DMS153 (cell line): ENCODE data around the gene GRIN2C.
A peak's percentile ranks its signal among the peaks of the same experiment; 100 is the strongest.
"Not testable (repeated sequence)": the region's sequence is repeated elsewhere in the genome, so short reads cannot be mapped to it uniquely, and the experiment has no call there.

ENCODE experiments used
- DNase-seq: peaks from one replicate; lab custom pipeline; 2025; lab: John Stamatoyannopoulos, UW

GRIN2C gene

DNA sequence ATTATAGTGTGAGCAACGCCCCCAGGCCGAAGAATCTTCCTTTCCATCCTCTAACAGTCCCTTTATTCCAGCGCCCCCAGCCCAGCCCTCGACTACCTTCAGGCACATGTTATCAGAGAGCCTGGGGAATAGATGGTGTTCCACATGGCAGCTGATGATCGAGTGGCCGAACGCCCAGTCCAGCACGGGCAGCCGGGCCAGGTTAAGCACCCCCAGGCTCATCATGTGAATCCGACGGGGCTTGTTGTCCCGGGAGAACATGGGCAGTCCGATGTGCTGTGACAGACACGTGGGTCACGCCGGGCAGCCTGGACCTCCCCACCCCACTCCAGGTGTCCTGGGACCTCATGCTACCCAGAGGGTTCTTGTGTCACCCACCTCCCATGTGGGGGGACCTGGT is 19.6 kb upstream of the GRIN2C start:
- no peak for DNase-seq

DNA sequence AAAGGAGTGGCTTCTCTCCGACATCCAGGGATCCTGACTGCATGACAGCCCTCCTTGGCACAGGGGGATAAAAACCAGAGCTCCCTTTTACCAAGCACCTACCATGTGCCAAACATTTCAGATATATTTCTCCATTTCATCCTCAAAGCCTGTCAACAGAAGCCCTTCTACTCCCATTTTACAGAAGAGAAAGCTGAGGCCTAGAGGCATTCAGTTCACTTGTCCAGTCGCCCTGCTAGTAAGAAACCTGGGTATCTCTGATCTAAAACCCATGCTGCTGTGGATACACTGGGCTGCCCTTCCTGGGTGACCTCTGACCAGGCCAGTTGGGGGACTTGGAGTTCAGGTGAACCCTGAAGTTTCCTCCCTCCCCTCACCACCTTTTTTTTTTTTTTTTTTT is 19.0 kb upstream of the GRIN2C start:
- no peak for DNase-seq

DNA sequence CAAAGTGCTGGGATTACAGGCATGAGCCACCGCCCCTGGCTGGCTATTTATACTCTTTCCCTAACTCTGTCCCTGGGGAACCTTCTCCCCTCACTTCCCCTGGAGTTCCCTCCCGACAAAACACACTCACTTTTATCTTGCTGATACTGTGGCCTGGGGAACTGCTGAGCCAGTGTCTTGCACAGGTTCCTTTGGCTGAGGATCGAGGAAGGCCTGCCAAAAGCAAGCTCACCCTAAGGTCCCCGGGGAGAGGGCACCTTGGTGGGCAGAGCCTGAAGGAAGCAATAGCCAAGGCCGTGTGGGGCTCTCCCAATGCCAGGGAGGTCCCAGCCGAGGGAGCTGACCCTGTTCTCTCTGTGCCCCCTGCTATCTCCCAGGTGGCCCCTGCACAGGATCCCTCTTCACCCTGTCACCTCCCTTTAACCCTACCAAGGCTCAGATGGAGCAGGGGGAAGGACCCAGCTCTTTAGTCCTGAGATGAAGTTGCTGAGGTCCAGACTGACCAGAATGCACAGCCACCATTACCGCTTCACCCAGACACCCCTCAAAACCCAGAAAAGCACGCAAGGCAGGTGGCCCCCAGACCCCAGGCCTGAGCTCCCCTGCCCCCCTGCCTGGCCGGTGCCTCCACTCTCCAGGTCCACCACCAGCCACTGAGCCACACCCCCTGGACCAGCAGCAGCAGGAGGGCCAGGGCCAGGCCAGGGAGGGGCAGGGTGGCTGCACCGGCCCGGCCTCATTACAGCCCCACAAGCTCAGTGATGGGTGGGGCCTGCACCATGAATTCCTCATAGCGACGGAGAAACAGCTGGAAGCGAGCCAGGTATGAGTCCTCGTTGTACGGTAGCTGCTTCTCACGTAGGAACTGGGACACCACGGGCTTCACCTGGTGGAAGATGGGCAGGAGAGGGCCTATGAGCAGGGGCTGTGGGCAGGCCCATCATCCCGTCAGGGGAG is 18.2 kb upstream of the GRIN2C start:
- DNase-seq = no peak

DNA sequence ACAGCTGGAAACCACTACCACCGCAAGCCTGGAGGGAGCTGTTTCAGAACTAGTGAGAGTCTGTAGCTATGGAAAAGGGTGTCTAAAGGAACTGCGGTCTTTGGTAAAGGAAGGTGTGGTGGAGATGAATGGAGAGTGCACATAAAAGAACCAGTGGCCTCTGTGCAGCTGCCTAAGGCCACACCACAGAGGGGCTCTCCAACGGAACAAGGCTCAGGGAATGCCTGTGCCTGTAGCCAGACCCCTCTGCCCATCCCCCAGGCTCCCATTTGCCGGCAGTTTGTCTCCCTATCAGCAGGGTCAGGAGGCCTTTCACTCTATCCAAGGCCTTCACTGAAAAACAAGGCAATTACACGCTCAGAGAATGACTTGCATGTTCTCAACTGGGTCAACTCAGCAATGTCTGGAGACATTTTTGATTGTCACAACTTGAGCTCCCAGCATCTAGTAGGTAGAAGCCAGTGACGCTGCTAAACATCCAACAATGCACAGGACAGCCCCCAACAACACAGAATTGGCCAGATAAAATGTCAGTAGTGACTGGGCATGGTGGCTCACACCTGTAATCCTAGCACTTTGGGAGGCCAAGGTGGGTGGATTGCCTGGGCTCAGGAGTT is 16.4 kb upstream of the GRIN2C start:
- no peak for DNase-seq

DNA sequence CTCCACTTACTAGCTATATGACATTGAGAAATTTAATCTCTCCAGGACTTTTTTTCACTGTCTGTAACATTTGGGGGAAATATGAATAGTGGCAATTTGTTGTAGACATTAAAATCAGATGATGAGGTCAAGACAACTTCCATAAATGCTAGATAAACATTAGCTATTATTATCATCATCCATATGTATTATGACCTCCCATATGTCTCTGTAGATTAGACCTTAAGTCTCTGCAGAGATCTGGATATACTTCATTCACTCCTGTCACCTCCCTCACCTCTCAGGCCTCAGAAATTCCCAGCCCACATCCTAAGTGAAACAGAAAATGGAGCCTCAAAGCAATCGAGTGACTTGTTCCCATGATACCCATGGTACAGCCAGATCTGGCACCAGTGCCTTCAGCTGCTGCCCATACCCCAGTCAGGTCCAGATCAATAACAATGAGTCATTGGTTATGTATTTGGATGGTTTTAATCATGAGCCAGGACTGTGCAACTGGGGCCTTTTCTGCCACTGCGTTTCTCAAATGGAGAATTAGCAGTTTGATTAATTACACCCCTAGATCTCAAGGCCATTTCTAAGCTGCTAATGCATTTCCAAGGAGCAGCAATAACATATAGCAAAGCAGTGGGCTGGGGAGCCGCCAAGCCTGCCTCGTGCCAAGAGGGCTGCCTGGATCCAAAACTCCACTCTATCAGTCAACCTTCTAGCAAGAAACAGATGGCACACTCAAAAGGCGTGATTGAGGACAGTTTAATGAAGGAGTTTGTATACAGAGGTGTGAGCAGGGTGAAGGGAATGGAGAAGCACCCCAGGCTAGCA is 15.7 kb upstream of the GRIN2C start:
- DNase-seq = no peak

DNA sequence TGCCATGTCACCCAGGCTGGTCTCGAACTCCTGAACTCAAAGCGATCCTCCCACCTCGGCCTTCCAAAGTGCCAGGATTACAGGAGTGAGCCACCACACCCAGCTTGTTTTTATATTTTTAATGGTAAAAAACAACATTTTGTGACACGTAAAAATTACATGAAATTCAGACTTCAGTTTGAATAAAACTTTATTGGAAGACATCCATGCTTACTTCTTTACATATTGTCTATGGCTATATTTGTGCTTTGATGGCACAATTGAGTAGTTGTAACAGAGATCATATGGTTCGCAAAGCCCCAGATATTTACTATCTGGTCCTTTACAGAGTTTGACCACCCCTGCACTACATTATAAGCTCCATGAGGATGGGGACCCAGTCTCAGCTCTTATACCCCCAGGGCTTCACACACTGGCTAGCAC is 14.9 kb upstream of the GRIN2C start:
- DNase-seq = no peak

DNA sequence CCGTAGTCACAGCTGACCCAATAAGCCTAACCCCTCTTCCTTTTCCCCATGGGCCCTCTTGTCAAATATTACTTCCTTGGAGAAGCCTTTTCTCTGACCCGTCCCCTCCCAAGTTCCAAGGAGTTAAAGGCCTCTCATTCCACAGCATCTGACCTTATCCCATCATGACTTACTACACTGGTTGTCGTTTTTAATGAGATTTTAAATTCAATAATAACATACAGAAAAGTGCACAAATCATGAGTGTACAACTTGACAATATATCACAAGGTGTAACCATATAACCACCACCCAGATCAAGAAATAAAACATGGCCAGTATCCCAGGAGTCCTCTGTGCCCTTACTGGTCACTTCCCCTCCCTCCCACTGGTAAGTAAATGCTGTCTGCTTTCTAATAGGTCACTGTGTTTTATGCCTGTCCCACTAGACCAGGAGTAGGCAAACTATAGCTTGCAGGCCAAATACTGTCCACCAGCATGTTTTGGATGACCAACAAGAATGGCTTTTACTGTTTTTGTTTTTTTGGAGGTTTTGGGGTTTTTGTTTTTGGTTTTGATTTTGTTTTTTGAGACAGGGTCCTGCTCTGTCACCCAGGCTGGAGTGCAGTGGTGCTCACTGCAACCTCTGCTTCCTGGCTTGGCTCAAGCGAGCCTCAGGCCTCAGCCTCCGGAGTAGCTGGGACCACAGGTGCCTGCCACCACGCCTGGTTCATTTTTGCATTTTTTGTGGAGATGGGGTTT is 14.4 kb upstream of the GRIN2C start:
- DNase-seq = no peak

DNA sequence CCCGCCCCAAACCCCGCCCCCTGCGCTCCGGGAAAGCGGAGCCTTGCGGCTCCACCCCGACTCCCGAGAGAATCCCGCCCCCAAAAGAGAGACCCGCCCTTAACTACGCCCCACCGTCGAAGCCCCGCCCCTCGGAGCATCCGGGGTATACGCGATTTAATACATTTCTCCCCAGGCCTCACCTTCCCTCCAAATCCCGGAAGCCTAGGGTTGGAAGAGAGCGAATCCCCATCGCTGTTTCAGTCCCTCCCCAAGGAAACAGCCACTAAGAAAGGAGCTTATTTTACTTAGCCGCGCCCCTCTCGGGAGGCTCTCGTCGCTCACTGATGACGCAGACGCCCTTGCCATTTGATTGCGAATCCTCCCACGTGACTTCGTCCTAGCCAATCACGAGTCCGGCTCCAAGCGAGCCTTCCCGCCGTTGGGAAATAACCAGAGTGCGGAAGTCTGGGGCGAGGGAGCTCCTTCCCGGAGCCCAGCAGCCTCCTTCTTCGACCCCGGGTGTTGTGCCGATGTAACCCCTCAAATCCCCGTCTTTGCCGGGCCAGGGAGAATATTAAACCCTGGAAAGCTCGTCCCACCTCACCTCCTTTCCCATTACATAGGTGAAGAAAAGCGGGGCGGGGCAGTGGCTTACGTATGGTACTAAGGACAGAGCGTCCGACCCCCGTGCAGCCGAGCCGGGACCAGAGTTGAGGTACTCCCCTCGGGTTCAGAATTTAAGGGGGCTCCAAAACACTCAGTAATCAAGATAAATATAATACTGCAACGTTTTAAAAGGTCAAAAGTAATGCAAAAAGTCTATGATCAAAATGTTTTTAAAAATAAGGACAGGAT is 13.6 kb upstream of the GRIN2C start:
- DNase-seq = peak; percentile 100

DNA sequence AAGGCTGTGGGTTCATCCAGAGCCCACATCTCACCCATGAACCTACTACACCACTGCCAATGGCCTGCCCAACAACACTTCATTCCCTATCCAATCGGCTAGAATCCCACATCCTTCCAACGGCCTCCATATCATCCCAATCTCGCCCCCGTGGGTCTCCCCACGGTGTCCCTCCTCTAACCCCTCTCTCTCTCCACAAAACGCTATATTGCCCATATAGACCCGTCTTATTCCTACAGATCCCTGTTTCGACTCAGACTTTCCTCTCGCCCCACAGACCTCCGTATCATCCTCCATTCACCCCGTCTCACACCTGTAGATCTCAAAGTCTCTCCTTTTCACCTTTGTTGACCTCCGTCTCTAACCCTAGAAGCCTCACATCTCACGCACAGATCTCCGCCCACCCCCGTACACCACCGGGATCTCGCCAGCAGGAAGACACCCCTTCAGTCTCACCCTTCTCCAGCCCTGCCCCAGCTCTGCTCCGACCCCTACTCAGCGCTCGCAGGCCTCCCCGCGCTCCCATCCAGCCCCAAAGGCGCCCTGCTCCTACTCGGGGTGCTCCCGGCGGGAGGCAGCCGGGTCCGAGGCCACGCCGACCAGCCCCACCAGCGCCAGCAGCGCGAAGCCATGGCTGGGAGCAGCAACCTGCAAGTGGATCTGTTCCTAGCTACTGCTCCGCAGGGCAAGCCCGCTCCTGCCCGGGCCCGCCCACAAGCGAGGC is 12.8 kb upstream of the GRIN2C start, which contains the start of gene FDXR:
Gene FDXR (minus strand): TSS at position 682 of the 724 bp plus-strand sequence. CDS start 50 bp downstream, at position 632.
- no peak for DNase-seq

DNA sequence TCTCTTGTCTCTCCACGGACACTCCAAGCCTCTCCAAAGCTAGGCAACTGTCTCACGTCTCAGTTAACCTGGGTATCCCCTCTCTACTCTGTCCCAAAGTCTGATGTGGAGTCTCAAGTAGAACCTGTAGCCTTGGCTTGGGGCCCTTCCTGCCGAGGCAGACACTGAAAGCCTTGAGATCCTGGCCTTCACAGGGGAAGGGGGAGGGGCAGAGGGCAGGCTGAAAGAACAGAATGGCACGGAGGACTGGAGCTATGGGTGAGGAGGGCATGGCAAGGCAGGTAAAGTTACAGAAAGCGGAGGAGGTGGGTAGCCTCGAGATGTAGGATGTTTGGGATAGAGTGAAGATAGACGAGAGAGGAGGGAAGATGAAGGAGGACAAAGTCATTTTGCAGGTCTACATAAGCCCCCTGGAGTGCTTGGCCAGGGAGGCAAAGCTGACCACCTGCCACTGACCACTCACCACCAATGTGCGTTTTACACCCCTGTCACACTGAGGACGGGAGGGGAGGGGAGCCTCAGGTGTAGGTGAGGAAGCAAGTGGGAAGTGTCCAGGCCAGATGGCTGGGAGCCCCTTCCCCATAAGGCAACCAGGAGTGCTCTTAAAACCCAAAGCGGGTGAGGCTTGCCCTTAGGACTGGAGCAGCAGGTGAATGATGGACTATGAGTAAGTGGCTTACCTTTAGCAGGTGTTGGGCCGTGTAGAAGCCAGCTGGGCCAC is 11.8 kb upstream of the GRIN2C start:
- DNase-seq = no peak

DNA sequence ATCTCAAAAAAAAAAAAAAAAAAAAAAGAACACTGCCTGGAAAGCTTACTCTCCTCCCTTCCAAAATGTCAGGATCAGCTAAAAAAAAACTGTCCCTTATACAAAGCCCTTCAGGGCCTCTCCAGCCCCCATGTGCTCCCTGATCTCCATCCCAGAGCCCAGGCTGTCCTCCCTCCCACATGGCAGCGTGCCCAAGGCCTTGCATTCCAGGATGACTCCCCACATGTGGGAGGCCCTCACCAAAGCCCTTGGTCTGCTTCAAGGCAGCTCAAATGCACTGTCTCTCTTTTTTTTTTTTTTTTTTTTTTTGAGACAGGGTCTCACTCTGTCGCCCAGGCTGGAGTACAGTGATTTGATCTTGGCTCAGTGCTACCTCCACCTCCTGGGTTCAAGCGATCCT is 10.8 kb upstream of the GRIN2C start:
- no peak for DNase-seq

DNA sequence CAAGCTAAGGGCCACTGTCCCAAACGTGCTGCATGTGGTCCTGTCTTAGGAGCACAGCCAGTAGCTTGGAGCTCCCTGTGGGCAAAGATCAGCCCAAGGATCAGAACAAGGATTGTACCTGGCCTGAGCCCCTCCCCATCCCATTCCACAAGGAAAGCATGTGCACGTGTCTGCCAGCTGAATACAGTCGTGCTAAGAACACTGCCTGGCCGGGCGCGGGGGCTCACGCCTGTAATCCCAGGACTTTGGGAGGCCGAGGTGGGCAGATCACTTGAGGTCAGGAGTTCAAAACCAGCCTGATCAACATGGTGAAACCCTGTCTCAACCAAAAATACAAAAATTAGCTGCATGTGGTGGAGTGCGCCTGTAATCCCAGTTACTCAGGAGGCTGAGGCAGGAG is 10.3 kb upstream of the GRIN2C start:
- not testable (repeated sequence) for DNase-seq

DNA sequence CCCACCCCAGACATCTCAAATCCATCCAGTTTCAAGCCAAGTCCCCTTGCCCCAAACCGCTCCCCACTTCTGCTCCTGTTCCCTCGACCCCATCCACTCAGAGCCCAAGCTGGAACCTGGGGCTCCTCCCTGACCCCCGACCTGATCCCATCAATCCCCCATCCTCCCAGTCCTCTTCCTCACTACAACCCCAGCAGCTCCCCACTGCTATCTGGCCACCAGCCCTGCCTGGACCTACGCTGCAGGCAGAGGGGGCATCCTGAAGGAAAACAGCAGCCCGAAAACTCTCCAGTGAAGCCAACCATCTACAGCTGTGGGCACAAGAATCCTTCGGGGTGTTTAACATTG is 9.2 kb upstream of the GRIN2C start:
- DNase-seq = no peak

DNA sequence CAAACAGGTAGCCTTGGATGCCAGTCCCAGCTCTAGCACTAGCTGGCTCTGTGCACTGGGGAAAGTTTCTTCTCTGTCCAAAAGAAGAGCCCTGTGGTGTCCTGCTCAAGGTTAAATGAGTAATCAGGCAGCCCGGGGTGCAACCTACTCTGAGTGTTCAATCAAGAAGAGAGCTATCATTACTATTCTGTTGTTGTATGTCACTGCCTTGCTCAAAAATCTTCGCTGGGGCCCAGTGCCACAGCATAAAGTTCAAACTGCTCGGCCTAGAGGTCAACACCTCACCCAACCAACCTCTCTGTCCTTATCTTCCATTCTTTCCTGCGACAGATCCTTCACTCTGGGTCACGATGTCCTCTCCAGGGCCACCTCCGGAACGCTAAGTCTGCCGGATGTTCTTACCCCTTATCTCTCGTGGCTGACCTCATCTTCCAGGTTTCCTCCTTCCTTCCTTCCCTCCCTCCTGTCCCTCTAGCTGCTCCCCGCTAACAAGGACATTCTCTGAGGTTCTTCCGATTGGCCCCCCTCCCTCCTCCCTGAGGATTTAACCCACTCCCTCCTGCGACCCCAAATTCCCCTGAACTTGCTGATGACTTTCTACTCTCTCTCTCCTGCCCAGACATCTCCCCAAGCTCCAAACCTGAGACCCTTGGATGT is 8.7 kb upstream of the GRIN2C start:
- DNase-seq = no peak

DNA sequence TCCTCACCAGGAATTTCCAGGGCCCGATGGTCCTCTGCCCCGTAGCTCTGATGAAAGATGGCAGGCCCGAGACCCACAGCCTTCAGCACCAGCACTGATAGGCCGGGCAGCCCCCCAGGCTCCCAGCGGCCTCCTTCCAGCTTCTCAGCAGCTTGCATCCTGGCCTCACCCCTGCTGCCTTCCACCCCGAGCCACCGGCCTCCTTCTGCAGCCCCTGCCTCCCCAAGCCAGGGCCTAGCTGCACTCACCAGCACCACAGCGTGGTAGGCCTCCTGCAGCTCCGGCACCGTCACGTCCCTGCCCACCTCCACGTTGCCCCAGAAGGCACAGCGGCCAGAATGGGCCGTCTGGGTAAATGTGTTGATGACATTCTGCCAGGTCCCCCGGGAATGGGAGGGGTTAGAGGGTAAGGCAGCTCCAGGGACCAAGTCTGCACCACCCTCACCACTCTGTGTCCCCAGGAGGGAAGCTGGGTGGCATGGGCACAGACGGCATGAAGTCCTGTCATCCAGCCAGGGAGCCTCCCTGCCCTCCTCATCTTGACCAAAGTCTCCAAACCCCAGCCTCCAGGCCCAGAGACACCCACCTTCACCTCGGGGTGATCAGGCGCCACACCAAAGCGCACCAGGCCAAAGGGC is 6.6 kb upstream of the GRIN2C start:
- DNase-seq = no peak

DNA sequence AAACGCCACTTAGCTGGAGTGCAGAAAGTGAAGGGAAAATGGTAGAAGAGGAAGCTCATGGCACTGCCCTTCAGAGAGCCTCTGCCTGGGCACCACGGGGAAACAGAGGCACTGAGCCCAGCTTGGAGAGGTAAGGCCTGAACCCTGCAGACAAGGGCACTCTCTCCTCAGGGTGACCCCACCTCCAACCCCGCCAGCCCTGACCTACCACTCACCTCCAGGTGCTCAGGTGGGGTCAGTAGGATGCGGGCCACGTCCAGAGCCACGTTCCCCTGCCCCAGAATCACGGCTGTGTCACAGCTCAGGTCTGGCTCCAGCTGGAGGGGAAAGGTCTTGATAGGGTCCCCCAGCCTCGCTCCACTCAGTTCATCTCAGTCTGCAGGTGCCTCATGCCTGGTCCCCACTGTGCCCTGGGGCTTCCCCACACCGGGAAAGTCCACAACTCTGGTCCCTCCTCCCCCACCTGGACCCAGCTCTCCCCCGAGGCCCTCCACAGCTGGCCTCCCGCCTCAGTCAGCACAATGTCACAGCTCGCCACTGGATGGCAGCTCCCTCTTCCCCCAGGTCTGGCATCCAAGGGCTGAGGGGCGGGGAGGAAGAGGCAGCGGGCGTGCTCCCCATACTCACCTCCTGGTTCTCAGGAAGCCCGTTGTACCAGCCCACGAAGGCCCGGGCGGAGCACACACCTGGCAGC is 6.0 kb upstream of the GRIN2C start:
- DNase-seq = no peak

DNA sequence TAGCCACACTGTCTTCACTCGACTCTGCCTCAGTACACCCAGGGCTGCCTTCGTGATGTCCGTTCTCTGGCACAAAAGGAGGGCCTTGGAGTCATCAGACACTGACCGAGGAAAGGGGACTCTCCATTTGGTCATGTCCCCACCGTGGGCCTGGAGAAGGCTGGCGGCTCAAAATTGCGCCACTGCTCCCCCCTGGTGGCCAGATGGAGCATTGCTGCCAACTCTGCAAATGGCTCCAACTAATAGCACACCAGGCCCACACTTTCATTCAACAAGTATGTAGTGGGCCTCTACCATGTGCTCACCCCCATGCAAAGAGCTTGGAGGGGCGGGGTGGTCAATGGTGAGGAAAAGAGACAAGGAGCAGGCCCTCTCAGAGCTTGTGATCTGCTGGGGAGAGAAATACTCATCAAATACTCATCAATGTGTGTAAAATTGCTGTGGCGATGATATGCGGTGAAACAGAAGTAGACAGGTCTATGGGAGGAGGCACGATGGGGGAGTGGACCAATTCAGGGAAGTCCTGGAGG is 5.2 kb upstream of the GRIN2C start:
- DNase-seq = no peak
